Epidermal melanocyte (primary cell): ENCODE measurements around the gene SELPLG.

Experiments used
- DNase-seq: peaks from one replicate; pipeline ENCODE4 v3.0.0; 2011; ENCODE audit warnings: low spot score; ENCODE audit not compliant: insufficient read length

Gene SELPLG

GRCh38 chr12:108605690-108606406, 27.8 kb downstream of the SELPLG start:
- DNase-seq: no peak

- no peak for DNase-seq
Measured at GRCh38 chr12:108605000-108605689, 28.5 kb downstream of the SELPLG start.

DNA sequence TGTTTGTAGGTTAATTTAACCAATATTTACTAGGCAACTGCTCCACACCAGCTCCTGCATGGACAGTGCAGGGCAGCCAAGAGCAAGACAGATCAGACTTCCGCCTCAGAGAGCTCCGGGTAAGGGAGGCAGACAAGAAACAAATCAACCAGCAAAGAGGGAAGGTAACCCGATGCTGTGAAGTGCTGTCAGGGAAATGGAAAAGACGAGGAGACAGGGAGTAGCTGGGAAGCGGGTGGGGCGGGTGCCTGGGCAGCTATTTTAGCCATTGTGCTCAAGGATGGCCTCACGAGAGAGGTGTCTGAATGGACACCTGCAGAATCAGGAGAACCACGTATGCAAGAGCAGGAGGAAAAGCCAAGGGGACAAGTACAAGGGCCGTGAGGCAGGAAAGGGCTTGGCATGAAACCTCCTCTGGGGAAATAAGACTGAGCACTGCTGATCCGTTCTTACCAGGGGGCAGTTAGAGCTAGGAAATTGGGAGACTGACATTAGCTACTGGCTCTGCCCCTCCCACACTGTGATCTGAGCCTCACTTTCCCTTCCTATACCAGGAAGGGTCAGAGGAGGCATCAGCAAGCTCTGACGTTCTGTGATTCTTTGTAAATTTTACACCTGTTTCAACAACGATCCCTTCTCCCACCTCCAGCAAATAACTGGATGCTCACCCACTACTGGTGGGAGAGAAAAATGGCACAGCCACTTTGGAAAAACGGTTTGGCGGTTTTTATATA, 29.3 kb downstream of the SELPLG start:
- DNase-seq: no peak

DNA sequence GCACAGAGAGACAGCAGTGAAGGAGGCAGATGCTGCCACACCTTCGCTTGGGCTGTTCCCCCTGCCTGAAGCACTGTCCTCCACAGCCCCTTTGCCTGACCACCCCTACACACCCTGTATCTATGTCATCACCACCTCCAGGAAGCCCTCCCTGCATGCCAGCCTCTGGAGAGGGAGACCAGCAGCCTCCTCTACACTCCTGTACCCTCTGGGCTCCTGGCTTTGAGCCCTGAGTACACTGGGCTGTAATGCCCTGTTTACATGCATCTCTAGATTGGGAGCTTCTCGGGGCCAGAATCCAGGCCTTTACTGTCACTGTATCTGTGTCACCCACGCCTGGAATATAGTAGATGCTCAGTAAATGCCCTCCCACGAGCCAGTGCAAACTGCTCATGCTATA, 30.0 kb downstream of the SELPLG start:
- no peak for DNase-seq

DNA sequence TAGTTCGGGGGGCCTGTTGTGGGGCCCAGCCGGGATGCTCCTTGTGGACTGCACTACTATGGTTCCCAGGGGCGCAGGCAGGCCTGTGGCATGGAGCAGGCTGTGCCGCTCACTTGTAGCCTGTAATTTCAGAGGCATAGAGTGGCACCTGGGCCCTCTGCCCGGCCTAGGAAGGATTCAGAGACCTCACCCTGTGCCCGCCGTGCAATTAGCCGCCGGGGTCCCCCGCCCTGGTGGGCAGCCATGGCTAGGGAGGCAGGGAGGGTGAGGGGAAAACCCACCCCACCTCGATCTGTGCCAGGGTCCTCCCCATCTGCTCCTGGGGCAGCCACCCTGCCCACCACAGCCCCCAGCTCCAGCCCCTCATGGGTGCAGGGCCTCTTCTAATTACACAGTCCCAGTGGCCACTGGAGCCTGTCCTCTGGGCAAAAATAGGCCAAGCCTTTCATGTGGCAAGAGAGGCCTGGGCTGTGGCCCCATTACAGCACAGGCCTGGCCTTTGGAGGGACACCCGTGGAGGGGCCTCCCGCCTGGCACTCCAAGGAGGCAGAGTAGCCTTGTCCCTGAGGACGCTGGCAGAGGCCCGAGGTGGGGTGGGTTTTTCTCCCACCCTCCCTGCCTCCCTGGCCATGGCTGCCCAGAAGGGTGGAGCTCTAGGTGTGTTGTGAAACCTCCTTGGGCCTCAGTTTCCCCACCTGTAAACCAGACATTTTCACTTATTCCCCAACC, 30.6 kb downstream of the SELPLG start:
- no peak for DNase-seq

GRCh38 chr12:108602209-108602705, 31.4 kb downstream of the SELPLG start:
- DNase-seq: no peak

DNA sequence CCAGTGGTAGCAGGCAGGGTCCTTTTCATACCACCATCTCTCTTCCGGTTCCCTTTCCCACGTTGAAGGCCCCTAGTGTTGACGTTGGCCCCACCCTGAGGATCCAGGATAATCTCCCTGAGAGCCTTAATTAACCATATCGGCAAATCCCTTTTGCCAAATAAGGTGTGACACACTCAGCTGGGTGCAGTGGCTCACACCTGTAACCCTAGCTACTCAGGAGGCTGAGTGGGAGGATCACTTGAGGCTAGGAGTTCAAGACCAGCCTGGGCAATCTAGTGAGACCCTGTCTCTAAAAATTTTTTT, 33.0 kb downstream of the SELPLG start:
- no peak for DNase-seq

- no peak for DNase-seq
Measured at GRCh38 chr12:108599948-108600701, 33.6 kb downstream of the SELPLG start.

DNA sequence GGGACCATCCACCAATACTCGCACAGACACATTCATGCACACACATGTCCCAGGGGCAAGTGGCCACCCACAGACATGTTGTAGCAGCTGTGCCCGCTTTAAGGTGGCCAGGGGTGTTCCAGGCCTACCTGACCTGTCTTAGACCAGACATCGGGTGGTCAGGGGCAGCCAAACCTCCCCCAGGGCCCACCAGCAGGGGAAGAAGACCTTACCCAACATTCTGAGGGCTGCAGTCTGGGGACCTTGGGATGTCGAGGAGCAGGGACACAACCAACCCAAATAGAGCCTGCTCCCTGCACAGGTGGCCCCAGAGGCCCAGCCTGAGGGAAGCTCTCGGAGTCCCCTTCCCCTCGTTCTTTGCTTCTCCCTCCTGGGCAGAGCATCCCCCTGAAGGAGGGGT, 34.2 kb downstream of the SELPLG start:
- no peak for DNase-seq

DNA sequence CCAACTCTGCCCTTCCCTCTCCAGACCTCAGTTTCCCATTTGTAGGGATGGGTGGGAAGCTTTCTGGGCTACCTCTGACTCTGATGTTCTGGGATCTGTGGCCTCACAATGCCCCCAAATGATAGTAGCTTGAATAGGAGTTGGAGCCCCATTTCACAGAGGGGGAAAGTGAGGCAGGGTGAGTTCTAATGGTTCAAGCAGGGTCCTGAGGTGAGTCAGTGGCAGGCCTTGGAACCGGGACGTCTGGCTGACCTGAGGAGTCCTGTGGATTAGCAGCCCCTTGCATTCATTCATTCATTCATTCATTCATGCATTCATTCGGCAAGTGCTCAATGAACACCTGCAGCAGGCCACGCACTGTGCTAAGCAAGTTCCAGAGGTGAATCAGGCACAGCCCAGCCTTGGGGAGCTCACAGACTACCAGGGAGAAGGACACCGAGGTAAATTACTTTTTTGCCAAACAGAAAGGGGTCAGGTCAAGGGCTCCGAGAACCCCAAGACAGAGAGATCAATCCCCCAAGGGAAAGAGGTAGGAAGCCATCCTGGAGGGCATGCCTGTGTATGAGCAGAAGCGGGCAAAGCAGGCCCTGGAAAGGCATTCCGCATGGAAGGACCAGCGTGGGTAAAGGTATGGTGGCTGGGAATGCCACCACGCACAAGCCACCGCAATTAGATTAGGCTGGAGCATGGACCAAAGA, 35.0 kb downstream of the SELPLG start:
- DNase-seq: no peak

DNA sequence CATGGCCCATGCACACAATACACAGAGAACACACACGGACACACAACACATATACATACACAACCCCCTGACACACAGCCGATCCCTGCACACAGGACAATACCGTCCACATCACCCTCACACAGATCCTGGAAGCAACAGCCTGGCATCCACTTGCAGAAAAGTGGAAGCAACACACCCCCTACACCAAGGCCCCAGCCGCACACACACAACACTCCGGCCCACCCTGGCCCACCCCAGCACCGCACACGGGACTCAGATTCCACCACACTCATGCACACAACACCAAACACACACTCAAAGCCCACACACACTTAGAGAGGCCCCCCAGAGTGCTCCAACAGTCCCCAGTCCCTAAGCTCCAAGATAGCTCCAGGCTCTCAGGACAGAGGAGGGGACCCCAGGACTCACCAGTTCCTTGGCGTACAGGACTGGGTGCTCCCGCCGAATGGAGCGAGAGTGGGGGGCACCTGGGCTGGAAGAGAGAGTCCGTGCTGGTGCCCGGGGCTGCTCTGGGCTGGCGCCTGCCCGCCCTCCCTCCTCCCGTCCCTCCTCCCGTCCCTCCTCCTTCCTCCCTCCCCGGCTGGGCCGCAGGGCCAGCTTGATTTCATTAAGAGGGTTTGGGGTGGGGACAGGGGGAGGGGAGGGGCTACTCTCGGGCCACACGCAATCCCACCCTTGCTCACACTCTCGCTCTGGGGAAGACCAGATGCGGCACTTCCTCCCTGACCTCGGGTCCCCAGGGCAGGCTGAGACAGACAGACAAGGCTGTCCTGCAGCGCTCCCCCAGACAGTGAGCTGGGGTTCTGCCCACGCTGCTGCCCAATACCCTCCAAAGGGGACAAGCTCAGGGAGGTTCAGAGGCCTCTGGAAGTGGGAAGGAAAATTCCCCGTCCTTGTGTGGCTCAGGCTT, 35.9 kb downstream of the SELPLG start, which contains the start of gene TMEM119:
Gene TMEM119, minus strand, starts transcription at position 526 of the 913 bp plus-strand sequence. CDS start 5,701 bp downstream, outside the sequence.
- peak; percentile 71 for DNase-seq

- no peak for DNase-seq
Measured at GRCh38 chr12:108596854-108597558, 36.7 kb downstream of the SELPLG start.

GRCh38 chr12:108595711-108596647, 37.7 kb downstream of the SELPLG start:
- DNase-seq: no peak

DNA sequence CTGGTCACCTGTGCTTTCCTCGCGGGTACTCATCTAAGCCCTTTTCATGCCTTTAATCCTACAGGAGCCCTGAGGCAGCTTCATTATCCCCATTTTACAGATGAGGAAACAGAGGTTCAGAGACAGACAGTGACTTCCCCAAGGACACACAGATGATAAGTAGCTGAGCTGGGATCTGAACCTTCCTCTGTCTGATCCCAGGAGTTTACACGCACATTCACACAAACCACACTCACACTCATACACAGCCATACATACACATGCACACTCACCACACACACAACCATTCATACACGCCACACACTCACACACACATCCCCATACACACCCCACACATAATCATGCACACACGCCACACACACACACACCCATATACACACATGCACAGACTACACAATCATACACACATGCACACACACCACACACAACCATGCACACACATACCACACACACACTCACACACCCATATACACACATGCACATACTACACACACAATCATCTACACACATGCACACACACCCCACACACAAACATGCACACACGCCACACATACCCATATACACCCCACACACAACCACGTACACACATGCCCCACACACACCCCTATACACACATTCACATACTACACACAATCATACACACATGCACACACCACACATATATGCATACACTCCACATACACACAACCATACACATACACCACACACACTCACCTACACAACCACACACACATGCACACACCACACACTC, 38.6 kb downstream of the SELPLG start:
- no peak for DNase-seq

DNA sequence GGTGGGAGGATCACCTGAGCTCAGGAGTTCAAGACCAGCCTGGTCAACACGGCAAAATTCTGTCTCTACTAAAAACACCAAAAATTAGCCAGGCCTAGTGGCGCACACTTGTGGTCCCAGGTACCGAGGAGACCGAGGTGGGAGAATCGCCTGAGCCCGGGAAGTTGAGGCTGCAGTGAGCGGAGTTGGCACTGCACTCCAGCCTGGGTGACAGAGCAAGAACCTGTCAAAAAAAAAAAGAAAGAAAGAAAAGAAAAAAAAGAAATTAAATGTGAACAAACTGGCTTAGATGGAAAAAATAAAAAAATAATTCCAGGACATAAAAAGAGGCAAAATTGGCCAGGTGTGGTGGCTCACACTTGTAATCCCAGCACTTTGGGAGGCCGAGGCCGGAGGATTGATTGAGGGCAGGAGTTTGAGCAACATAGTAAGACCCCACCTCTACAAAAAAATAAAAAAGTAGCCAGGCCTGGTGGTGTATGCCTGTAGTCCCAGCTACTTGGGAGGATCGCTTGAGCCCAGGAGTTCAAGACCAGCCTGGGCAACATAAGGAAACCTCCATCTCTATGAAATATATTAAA, 39.3 kb downstream of the SELPLG start:
- DNase-seq: no peak
